Effector memory CD4-positive, alpha-beta T cell (primary cell): Measurements from ENCODE around the gene ALG2.

ENCODE experiments used
- DNase-seq, 3 donors: peaks; one replicate each; pipeline ENCODE4 v3.0.0-alpha.2; 2020
- H3K27ac ChIP-seq: 2 replicates; pipeline ENCODE4 v1.7.0; 2013; ENCODE audit warnings: mild to moderate bottlenecking, low read length, moderate library complexity; ENCODE audit not compliant: insufficient read depth, poor library complexity, severe bottlenecking
- H3K27me3 ChIP-seq: replicated peaks from 2 replicates; pipeline ENCODE4 v1.7.0; 2013; ENCODE audit warnings: mild to moderate bottlenecking, low read length; ENCODE audit not compliant: insufficient read depth, control insufficient read depth, poor library complexity, severe bottlenecking
- H3K36me3 ChIP-seq: 2 replicates; pipeline ENCODE4 v1.7.0; 2013; ENCODE audit warnings: mild to moderate bottlenecking, low read length, moderate library complexity; ENCODE audit not compliant: control insufficient read depth, insufficient read depth
- H3K4me1 ChIP-seq: 2 replicates; pipeline ENCODE4 v1.7.0; 2013; ENCODE audit warnings: low read length, mild to moderate bottlenecking; ENCODE audit not compliant: control insufficient read depth, insufficient read depth, poor library complexity, severe bottlenecking
- H3K4me3 ChIP-seq: 2 replicates; pipeline ENCODE4 v1.7.0; 2013; ENCODE audit warnings: low read length, low read depth, mild to moderate bottlenecking; ENCODE audit not compliant: insufficient read depth, poor library complexity, severe bottlenecking
- H3K9me3 ChIP-seq: 2 replicates; pipeline ENCODE4 v1.7.0; 2013; ENCODE audit warnings: mild to moderate bottlenecking, low read length, moderate library complexity; ENCODE audit not compliant: control insufficient read depth

ALG2 gene

GRCh38 chr9:99222416-99223270 lies 901 bp upstream of the ALG2 start:
- Histone ChIP-seq H3K27ac (peak overlapping the region; percentile 94), H3K9me3 (no peaks in the 10 kb centered on the region), H3K4me1 (peaks cover 19% of the 10 kb centered on the region), H3K36me3 (peaks cover 23% of the 10 kb centered on the region), H3K4me3 (peak overlapping the region; percentile 95), H3K27me3 (no peaks in the 10 kb centered on the region)
- no peak for DNase-seq

GRCh38 chr9:99221266-99221620 lies 499 bp downstream of the ALG2 start:
- no peaks in the 10 kb centered on the region for H3K9me3 ChIP-seq
- H3K4me1 ChIP-seq: peaks cover 19% of the 10 kb centered on the region
- peaks cover 21% of the 10 kb centered on the region for H3K36me3 ChIP-seq
- H3K4me3 ChIP-seq: peak overlapping the region; percentile 95
- H3K27me3 ChIP-seq: no peaks in the 10 kb centered on the region
- DNase-seq: peak in 2 of 3 donors; percentile 4 to 11
- peak overlapping the region; percentile 94 for H3K27ac ChIP-seq

GRCh38 chr9:99220011-99220410 lies 1.7 kb downstream of the ALG2 start:
- no peak overlapping the region for H3K27ac ChIP-seq
- peaks cover 19% of the 10 kb centered on the region for H3K4me1 ChIP-seq
- peaks cover 12% of the 10 kb centered on the region for H3K36me3 ChIP-seq
- no peaks in the 10 kb centered on the region for H3K9me3 ChIP-seq
- no peak overlapping the region for H3K4me3 ChIP-seq
- no peaks in the 10 kb centered on the region for H3K27me3 ChIP-seq
- no peak for DNase-seq

DNA sequence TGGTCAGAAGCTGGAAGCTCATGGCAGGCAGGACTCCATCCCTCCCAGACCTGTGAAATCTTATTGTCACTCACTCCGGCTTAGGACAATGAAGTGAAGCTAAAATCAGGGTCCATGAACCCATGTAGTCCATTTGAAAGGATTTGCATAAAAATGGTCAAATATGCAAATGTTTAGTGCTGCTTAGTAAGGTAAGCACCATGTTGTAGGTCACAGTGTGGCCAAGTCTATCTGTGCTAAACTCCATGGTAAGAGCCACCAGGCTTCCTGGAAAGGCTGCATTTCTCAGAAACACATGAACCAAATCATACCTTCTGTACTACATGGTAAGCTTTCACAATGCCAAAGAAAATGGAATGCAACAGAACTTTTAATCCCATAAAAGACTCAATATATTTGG lies 5.7 kb downstream of the ALG2 start:
- Histone ChIP-seq H3K27ac (no peak overlapping the region), H3K36me3 (peaks cover 8% of the 10 kb centered on the region), H3K27me3 (no peaks in the 10 kb centered on the region), H3K4me3 (no peak overlapping the region), H3K9me3 (no peaks in the 10 kb centered on the region), H3K4me1 (peaks cover 10% of the 10 kb centered on the region)
- DNase-seq: no peak

- no peak overlapping the region for H3K27ac ChIP-seq
Observed at GRCh38 chr9:99213197-99213596, 8.5 kb downstream of the ALG2 start.

GRCh38 chr9:99211746-99212145 lies 10.0 kb downstream of the ALG2 start:
- no peak overlapping the region for H3K4me3 ChIP-seq
- H3K27ac ChIP-seq: no peak overlapping the region
- H3K27me3 ChIP-seq: no peaks in the 10 kb centered on the region
- no peaks in the 10 kb centered on the region for H3K9me3 ChIP-seq
- DNase-seq: no peak
- H3K36me3 ChIP-seq: no peaks in the 10 kb centered on the region
- no peaks in the 10 kb centered on the region for H3K4me1 ChIP-seq

More at GRCh38 chr9:99213197-99213596, 8.5 kb downstream of the ALG2 start:
- no peak for DNase-seq
- Histone ChIP-seq H3K4me3 (no peak overlapping the region), H3K4me1 (no peaks in the 10 kb centered on the region), H3K27me3 (no peaks in the 10 kb centered on the region), H3K9me3 (no peaks in the 10 kb centered on the region), H3K36me3 (peaks cover 5% of the 10 kb centered on the region)

GRCh38 chr9:99210572-99210971 lies 11.2 kb downstream of the ALG2 start:
- no peak overlapping the region for H3K4me3 ChIP-seq
- H3K27ac ChIP-seq: no peak overlapping the region
- H3K9me3 ChIP-seq: no peaks in the 10 kb centered on the region
- no peaks in the 10 kb centered on the region for H3K36me3 ChIP-seq
- DNase-seq: no peak
- H3K27me3 ChIP-seq: no peaks in the 10 kb centered on the region
- H3K4me1 ChIP-seq: no peaks in the 10 kb centered on the region

DNA sequence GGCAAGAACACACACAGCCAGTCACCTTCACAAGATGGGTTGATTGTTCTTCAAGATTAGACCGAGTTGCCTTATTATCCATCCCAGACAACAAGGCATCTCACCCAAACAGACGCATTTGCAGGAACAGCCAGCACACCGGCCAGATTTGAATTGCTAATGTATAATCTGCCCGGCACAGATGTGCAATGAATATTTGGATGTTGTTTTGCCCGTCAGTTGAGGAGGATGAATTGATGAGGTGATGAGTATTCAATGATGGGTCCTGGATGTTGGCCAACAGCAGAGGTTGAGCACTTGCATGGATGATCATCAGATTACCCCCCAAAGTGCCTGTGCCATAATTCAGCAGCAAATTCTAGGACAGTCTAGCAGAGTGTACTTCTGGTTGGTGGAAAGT lies 20.1 kb downstream of the ALG2 start:
- no peaks in the 10 kb centered on the region for H3K36me3 ChIP-seq
- H3K9me3 ChIP-seq: no peaks in the 10 kb centered on the region
- no peak for DNase-seq
- no peaks in the 10 kb centered on the region for H3K27me3 ChIP-seq
- H3K4me3 ChIP-seq: no peak overlapping the region
- H3K27ac ChIP-seq: no peak overlapping the region
- no peaks in the 10 kb centered on the region for H3K4me1 ChIP-seq

DNA sequence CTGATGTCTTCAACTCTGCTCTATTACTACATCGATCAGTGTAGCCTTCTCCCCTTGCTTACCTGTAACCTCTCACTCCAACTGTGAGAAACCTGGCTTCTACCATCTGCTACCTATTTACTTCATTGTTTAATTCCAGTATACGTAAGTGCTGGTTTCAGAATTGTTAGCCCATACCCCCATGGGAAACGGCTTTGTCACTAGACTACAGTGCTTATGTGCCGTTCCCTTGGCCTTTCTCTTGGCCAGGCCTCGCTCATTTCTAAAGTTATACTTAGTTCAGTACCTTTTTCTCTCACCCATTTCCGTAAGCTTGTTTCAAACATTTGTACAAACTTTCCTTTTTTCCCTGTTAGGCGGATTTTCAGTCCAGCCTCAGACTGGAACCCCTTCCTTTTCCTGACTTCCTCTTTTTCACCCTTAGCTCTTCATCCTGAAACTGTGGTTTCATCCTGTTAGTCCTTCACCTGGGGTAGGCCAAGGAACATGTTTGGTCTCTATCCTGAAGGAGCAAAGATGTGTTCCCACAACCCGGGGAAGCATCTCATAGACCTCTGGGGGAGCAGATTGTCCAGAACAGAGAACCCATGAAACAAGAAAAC lies 21.7 kb downstream of the ALG2 start:
- H3K9me3 ChIP-seq: no peaks in the 10 kb centered on the region
- no peaks in the 10 kb centered on the region for H3K4me1 ChIP-seq
- no peak overlapping the region for H3K4me3 ChIP-seq
- H3K27ac ChIP-seq: no peak overlapping the region
- no peak for DNase-seq
- no peaks in the 10 kb centered on the region for H3K36me3 ChIP-seq
- H3K27me3 ChIP-seq: no peaks in the 10 kb centered on the region

GRCh38 chr9:99197987-99198386 lies 23.8 kb downstream of the ALG2 start:
- H3K4me1 ChIP-seq: no peaks in the 10 kb centered on the region
- no peak for DNase-seq
- no peak overlapping the region for H3K27ac ChIP-seq
- H3K4me3 ChIP-seq: no peak overlapping the region
- no peaks in the 10 kb centered on the region for H3K9me3 ChIP-seq
- H3K36me3 ChIP-seq: no peaks in the 10 kb centered on the region
- H3K27me3 ChIP-seq: no peaks in the 10 kb centered on the region
